Natural killer cell (primary cell): ENCODE data around the gene MAN2A2. TPM values are rescaled to one million over a fixed set of nuclear protein-coding genes. Genes with fewer than 3 reads are reported as not detected.
A peak's percentile ranks its signal among the peaks of the same experiment; 100 is the strongest.

Source experiments
- ATAC-seq, 3 donors: fragments of 150-1000 bp in 2 of 3; fragments of 200-7000 bp in 1 of 3; cut with Tn5 transposase; 1 replicate in 1 of 3; 2 replicates in 2 of 3; pipeline ENCODE4 v1.10.0; 2021; ENCODE audit warnings: mild to moderate bottlenecking in 2 of 3, moderate library complexity in 2 of 3
- DNase-seq, 2 donors: peaks; one replicate each; pipeline versions ENCODE4 v3.0.0 to v3.0.0-alpha.2; 2013 to 2021; ENCODE audit warnings: mixed read lengths in 1 of 2
- H3K27ac ChIP-seq: one replicate; pipeline ENCODE4 v1.5.1; 2013; ENCODE audit warnings: mild to moderate bottlenecking, low read length
- H3K27me3 ChIP-seq: one replicate; pipeline ENCODE4 v1.6.1; 2013; ENCODE audit warnings: low read length; ENCODE audit not compliant: control insufficient read depth, insufficient read depth
- H3K36me3 ChIP-seq: one replicate; pipeline ENCODE4 v1.6.1; 2013; ENCODE audit warnings: low read length; ENCODE audit not compliant: control insufficient read depth, insufficient read depth
- H3K4me1 ChIP-seq: one replicate; pipeline ENCODE4 v1.6.1; 2013; ENCODE audit warnings: low read length; ENCODE audit not compliant: control insufficient read depth, insufficient read depth
- H3K4me3 ChIP-seq: one replicate; pipeline ENCODE4 v1.5.1; 2013; ENCODE audit warnings: low read length
- H3K9me3 ChIP-seq: one replicate; pipeline ENCODE4 v1.6.1; 2013; ENCODE audit warnings: low read length; ENCODE audit not compliant: control insufficient read depth, insufficient read depth
- H3K27ac Mint-ChIP-seq, 2 donors: one replicate each; pipeline ENCODE4 v1.8.0; 2022; ENCODE audit warnings: mild to moderate bottlenecking in 2 of 2, mixed read lengths in 2 of 2, moderate library complexity in 1 of 2
- H3K27me3 Mint-ChIP-seq, 2 donors: one replicate each; pipeline ENCODE4 v1.8.0; 2022; ENCODE audit warnings: low read depth in 2 of 2, mixed read lengths in 2 of 2
- H3K36me3 Mint-ChIP-seq: one replicate; pipeline ENCODE4 v1.8.0; 2022; ENCODE audit warnings: mixed read lengths
- H3K4me1 Mint-ChIP-seq, 2 donors: one replicate each; pipeline ENCODE4 v1.8.0; 2022; ENCODE audit warnings: mixed read lengths in 2 of 2
- H3K4me3 Mint-ChIP-seq: one replicate; pipeline ENCODE4 v1.8.0; 2022; ENCODE audit warnings: mild to moderate bottlenecking, moderate library complexity, mixed read lengths
- H3K9me3 Mint-ChIP-seq, 2 donors: one replicate each; pipeline ENCODE4 v1.8.0; 2022; ENCODE audit warnings: mixed read lengths in 2 of 2
- CTCF ChIP-seq: fragments of 200-600 bp; IDR thresholded peaks from one replicate; pipeline ENCODE4 v1.8.0; 2022; ENCODE audit warnings: antibody characterized with exemption
- WGBS: methylation state at CpG from one replicate; pipeline ENCODE4 v1.1.7; 2013; ENCODE audit warnings: missing lambda C conversion rate; ENCODE audit not compliant: insufficient coverage; 5-methylcytosine and 5-hydroxymethylcytosine counted together
- intact Hi-C: fragments of 100-400 bp; cut with micrococcal nuclease; formaldehyde crosslinking; loops from one replicate; pipeline ENCODE4 v1.14.2; 2022
- total RNA-seq, 4 donors: library from RNA; stranded (reverse); fragments of 120-200 nt in 1 of 4; gene quantifications; one replicate each; pipeline versions ENCODE4 v1.2.3 to v1.2.4, GENCODE V29; 2013 to 2022

MAN2A2 gene
- total RNA-seq, 3 donors from 2014 or later (not counting 1 experiment from before 2014, with no cell fraction given): 158 to 200 (median 177) TPM

GRCh38 chr15:90905306-90906180 lies 2.4 kb downstream of the MAN2A2 start:
- WGBS: 98% methylated on average over 28 of the region's 28 CpGs
- H3K4me1 ChIP-seq: peaks cover 17% of the 10 kb centered on the region
- peaks cover 50% of the 10 kb centered on the region for H3K36me3 ChIP-seq
- H3K4me3 Mint-ChIP-seq: peak overlapping the region; percentile 42
- H3K27me3 ChIP-seq: no peaks in the 10 kb centered on the region
- no peaks in the 10 kb centered on the region for H3K36me3 Mint-ChIP-seq
- peaks cover 22 to 28% of the 10 kb centered on the region in 2 donors for H3K4me1 Mint-ChIP-seq
- H3K27me3 Mint-ChIP-seq: no peaks in the 10 kb centered on the region
- DNase-seq: no peak
- intact Hi-C loops: no loop called here
- no peak for TF ChIP-seq CTCF
- no peak overlapping the region for H3K27ac ChIP-seq
- H3K27ac Mint-ChIP-seq: no peak overlapping the region
- H3K9me3 ChIP-seq: no peaks in the 10 kb centered on the region
- no peak for ATAC-seq
- H3K9me3 Mint-ChIP-seq: no peaks in the 10 kb centered on the region
- no peak overlapping the region for H3K4me3 ChIP-seq

- no peak for DNase-seq
- no peaks in the 10 kb centered on the region for H3K9me3 ChIP-seq
- peaks cover 17% of the 10 kb centered on the region for H3K4me1 ChIP-seq
- no peak overlapping the region for H3K4me3 ChIP-seq
- H3K9me3 Mint-ChIP-seq: no peaks in the 10 kb centered on the region
- H3K4me3 Mint-ChIP-seq: no peak overlapping the region
- TF ChIP-seq CTCF: no peak
- no peaks in the 10 kb centered on the region for H3K36me3 Mint-ChIP-seq
- 95% methylated on average over 11 of the region's 11 CpGs for WGBS
- no peak overlapping the region for H3K27ac ChIP-seq
- no peaks in the 10 kb centered on the region for H3K27me3 ChIP-seq
- intact Hi-C loops: no loop called here
- peaks cover 58% of the 10 kb centered on the region for H3K36me3 ChIP-seq
- no peak overlapping the region for H3K27ac Mint-ChIP-seq
- peaks cover 20 to 25% of the 10 kb centered on the region in 2 donors for H3K4me1 Mint-ChIP-seq
- no peak for ATAC-seq
- H3K27me3 Mint-ChIP-seq: no peaks in the 10 kb centered on the region
Measured at GRCh38 chr15:90906181-90906849, 3.2 kb downstream of the MAN2A2 start.

GRCh38 chr15:90907051-90907660 lies 4.1 kb downstream of the MAN2A2 start:
- no peaks in the 10 kb centered on the region for H3K36me3 Mint-ChIP-seq

More at GRCh38 chr15:90907051-90907660, 4.1 kb downstream of the MAN2A2 start:
- Mint-ChIP-seq H3K4me3 (no peak overlapping the region), H3K27ac (no peak overlapping the region), H3K9me3 (no peaks in the 10 kb centered on the region), H3K4me1 (peaks cover 11 to 16% of the 10 kb centered on the region in 2 donors), H3K27me3 (no peaks in the 10 kb centered on the region)
- 92% methylated on average over 15 of the region's 15 CpGs for WGBS
- H3K4me1 ChIP-seq: peaks cover 10% of the 10 kb centered on the region
- ATAC-seq: no peak
- no peaks in the 10 kb centered on the region for H3K9me3 ChIP-seq
- intact Hi-C loops: no loop called here
- no peak for DNase-seq
- H3K36me3 ChIP-seq: peaks cover 66% of the 10 kb centered on the region
- H3K4me3 ChIP-seq: no peak overlapping the region
- H3K27ac ChIP-seq: no peak overlapping the region
- no peak for TF ChIP-seq CTCF
- no peaks in the 10 kb centered on the region for H3K27me3 ChIP-seq
